HG03378 (cell line): ENCODE results near the gene KIF16B.
A peak's percentile ranks its signal among the peaks of the same experiment; 100 is the strongest.

Experiments used
- ATAC-seq: cut with Tn5 transposase; IDR thresholded peaks from one replicate; pipeline ENCODE4 v1.9.1; 2021; ENCODE audit warnings: mild to moderate bottlenecking, moderate library complexity; ENCODE audit not compliant: unreplicated experiment

KIF16B gene

GRCh38 chr20:16483024-16483423 lies 90.2 kb downstream of the KIF16B start:
- ATAC-seq, result no peak

DNA sequence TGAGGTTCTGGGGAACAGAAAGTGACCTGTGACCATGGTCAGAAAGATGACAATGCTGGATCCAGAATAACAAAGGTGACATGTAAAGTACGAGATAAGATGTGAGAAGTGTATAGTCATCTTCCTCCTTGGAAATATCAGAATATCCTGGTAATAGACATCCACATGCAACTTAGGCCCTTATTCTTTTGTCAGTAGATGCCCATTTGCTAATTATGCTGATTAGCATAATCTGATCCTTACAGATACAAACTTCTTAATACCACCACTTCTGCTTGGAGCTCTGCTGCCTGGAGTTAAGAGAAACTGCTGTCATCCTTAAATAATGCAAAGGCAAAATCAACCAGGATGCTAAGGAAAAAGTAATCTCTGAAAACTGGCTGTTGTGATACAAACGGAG lies 91.3 kb downstream of the KIF16B start:
- no peak for ATAC-seq

- ATAC-seq, result no peak
Measured at GRCh38 chr20:16479666-16480065, 93.6 kb downstream of the KIF16B start.

- ATAC-seq, result no peak
Measured at GRCh38 chr20:16477632-16478031, 95.6 kb downstream of the KIF16B start.

- peak; percentile 78 for ATAC-seq
Measured at GRCh38 chr20:16476032-16476431, 97.2 kb downstream of the KIF16B start.

DNA sequence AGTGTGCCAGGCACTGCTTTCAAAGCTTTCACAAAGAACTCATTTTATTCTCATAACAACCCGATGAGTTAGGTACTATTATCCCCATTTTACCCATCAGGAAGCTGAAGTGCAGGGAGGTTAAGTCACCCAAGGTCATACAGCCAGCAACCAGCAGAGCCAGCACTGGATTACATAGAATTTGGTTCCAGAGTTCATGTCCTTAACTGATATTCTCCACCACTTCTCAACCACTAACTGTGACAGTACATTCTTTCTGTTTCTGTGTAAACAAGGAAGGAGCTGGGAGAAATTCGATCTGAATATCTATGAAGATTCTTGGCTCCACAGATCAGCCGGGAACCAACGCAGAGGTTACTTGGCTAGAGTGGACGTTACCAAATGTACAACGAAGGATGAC lies 98.0 kb downstream of the KIF16B start:
- no peak for ATAC-seq

DNA sequence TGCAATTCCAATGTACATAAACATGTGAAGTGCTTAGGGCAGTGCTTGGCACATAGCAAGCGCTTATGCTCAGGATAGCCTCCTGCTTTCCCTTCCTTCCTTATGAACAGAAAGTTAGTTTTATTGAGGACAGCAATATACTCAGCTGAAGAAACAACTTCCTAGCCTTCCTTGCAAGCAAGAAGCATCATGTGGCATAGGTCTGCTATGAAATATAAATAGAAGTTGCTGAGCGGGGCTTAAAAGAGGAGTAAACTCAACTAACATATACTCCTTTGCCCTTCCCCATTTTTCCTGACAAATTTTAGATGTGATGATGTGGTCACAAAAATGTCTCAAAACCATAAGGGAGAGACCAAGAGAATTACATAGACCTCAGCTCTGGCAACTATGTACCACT lies 98.9 kb downstream of the KIF16B start:
- no peak for ATAC-seq

GRCh38 chr20:16472045-16472872 lies 101.0 kb downstream of the KIF16B start:
- ATAC-seq, result no peak

- ATAC-seq, result no peak
Measured at GRCh38 chr20:16469395-16469905, 103.8 kb downstream of the KIF16B start.

DNA sequence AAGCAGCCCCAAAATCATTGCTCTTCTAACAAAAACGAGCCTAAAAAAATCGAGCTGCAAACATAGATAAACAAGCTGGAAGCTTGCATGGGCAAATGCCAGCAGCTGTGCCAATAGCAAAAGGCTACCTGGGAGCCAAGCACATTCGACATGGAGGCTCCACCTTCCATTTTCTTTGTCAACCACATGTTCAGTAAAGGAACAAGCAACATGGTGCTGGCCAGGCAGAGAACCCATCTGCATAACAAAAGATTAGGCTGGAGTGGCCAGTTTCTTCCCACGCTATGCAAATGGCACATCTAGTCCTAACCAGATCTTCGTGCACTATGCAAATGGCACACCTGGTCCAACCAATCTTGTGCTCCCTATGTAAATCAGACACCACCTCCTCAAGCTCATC lies 110.5 kb downstream of the KIF16B start:
- no peak for ATAC-seq

- ATAC-seq, result no peak
Measured at GRCh38 chr20:16459019-16459700, 114.1 kb downstream of the KIF16B start.

GRCh38 chr20:16457514-16457913 lies 115.7 kb downstream of the KIF16B start:
- no peak for ATAC-seq

- ATAC-seq, result no peak
Measured at GRCh38 chr20:16455324-16455723, 117.9 kb downstream of the KIF16B start.

GRCh38 chr20:16451982-16452381 lies 121.3 kb downstream of the KIF16B start:
- no peak for ATAC-seq

DNA sequence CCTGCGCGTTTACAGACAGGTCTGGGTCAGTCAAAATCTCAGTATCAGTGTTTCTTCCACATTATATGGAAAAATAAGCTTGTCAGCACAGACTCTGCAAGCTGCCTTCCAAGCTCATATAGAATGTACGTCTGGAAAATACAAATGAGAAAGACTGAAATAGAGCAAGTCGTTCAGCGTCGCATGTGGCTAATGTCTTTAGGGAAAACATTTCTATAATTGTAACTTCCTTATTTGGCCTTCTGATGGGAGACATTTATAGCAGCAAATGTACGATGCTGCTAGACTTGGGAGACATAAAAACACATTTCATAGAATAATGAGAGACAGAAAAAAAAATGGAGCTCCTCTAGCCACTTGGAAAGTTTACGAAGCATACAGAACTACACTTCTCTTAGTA lies 122.2 kb downstream of the KIF16B start:
- no peak for ATAC-seq

GRCh38 chr20:16446991-16447390 lies 126.3 kb downstream of the KIF16B start:
- ATAC-seq, result no peak

GRCh38 chr20:16446246-16446645 lies 127.0 kb downstream of the KIF16B start:
- ATAC-seq, result no peak

DNA sequence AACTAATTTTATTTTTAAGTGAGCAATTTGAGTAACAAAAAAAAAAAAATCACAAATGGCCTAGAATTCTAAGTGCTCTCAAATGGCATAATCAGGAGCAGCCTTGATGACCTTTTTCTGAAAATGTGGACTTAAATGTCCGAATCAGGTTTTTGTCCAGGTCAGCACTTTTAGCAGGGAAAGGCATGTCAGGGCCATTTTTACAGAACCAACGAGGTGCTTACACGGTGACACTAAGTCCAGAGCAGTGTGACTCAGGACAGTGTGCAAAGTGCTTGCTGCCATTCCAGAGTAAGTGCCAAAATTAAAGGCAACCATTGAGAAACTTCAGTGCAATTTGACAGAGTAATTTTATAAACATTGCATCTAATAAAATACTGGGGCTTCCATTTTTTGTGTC lies 127.8 kb downstream of the KIF16B start:
- no peak for ATAC-seq

- ATAC-seq, result no peak
Measured at GRCh38 chr20:16444057-16444777, 129.0 kb downstream of the KIF16B start.

- ATAC-seq, result no peak
Measured at GRCh38 chr20:16441546-16442164, 131.6 kb downstream of the KIF16B start.

- ATAC-seq, result no peak
Measured at GRCh38 chr20:16440686-16441085, 132.6 kb downstream of the KIF16B start.
